ENCODE results near the gene DENND1B. TPM values are rescaled to one million over a fixed set of nuclear protein-coding genes. Genes with fewer than 3 reads are reported as not detected.

The DENND1B gene
- total and polyA plus RNA-seq, 9 of the 15 experiments (the other 6 are each of a cell fraction or from before 2014, with no cell fraction given) = 2.1 to 12.1 (median 7.5) TPM

- in situ Hi-C loops (cut with MboI) = no loop called here
- no peak overlapping the region for H3K4me2 ChIP-seq (ENCODE audit: insufficient read depth, low read length)
- H2AFZ ChIP-seq (ENCODE audit: low read depth, low read length) = no peak overlapping the region
- no peaks in the 10 kb centered on the region for H3K9me3 ChIP-seq (replicated peaks; ENCODE audit: control insufficient read depth, insufficient read depth, low read depth, low read length)
- DNase-seq (ENCODE audit: extremely low read depth in 1 of 4, low spot score in 3 of 4) (no peak), ATAC-seq (peak; percentile 27), FAIRE-seq (no peak)
- no peaks in the 10 kb centered on the region for H3K9me1 ChIP-seq (ENCODE audit: control insufficient read depth, insufficient read depth, low read length)
- intact Hi-C loops (cut with micrococcal nuclease) = no loop called here
- no TSS peak for BruUV-seq (replicated peaks)
- H3K79me2 ChIP-seq (ENCODE audit: control insufficient read depth, insufficient read depth, low read length) = no peaks in the 10 kb centered on the region
- peak overlapping the region in 1 of 2 experiments; percentile 61; a peak in 1 of 4 replicates for H3K9ac ChIP-seq (ENCODE audit: insufficient read depth in 1 of 2, low read depth in 2 of 2, low read length in 2 of 2)
- 47% methylated on average over 7 of the region's 7 CpGs for WGBS (ENCODE audit: insufficient coverage, low coverage, missing lambda C conversion rate)
- peaks cover 0 to 6% of the 10 kb centered on the region in 2 experiments; a peak in 1 of 5 replicates for H3K4me1 ChIP-seq (replicated peaks in 1 of 2; ENCODE audit: control insufficient read depth in 2 of 2, insufficient read depth in 2 of 2, low read length in 2 of 2)
- H3K36me3 ChIP-seq (ENCODE audit: control insufficient read depth, insufficient read depth, low read length) = no peaks in the 10 kb centered on the region
- CTCF ChIA-PET (ENCODE audit: low intra/inter-chr PET ratio) = no interaction called here
- H4K20me1 ChIP-seq (replicated peaks; ENCODE audit: control insufficient read depth, insufficient read depth, low read length) = no peaks in the 10 kb centered on the region
- TF ChIP-seq HIVEP1 (CRISPR knock-in tag; IDR thresholded peaks at IDR 0.05) (no peak), ESRRA (IDR thresholded peaks at IDR 0.05; ENCODE audit: borderline replicate concordance, low read depth) (no peak), HINFP (tag; conservative IDR thresholded peaks at IDR 0.05; ENCODE audit: low read depth) (no peak)
- no peaks in the 10 kb centered on the region for H3K27me3 ChIP-seq (ENCODE audit: control insufficient read depth in 2 of 2, insufficient read depth in 2 of 2, low read length in 2 of 2)
- POLR2A ChIA-PET = interaction anchor here (1.6 kb wide), 1 partner anchor 12 kb away, joined by 4 read pairs; no protein-coding TSS in a partner anchor
- H3K27ac ChIP-seq (ENCODE audit: extremely low read depth, low read depth, low read length) = no peak overlapping the region
- no peak overlapping the region for H3K4me3 ChIP-seq
Observed at GRCh38 chr1:197787623-197788536, 12.6 kb upstream of the DENND1B start.
